Activated gamma-delta T cell treated with Interleukin-2 at 50 U/mL for 16 hours (primary cell): ENCODE results near the gene ZFP92.

Experiments used
- DNase-seq: peaks from one replicate; pipeline ENCODE4 v3.0.0-alpha.2; 2020

The ZFP92 gene

GRCh38 chrX:153441296-153441695 is 30.0 kb downstream of the ZFP92 start:
- DNase-seq: no peak

DNA sequence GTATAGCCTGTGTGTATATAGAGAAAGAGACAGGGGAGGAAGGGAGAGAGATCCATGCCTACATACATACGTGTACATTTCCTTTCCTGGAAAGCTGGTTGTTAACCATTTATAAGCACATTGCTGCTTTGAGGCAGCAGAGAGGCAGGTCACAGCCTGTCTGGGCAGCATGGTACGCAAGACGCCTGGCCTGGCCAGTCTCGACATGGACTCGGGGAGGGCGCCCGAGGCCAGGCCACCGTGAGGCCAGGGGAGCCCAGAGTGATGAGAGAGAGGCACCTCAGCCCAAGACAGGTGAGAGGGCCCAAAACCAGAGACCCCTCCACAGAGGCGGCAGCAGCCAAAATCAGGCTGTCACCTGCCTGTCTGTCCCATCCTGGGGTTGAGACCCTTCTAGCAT is 30.7 kb downstream of the ZFP92 start:
- DNase-seq: no peak

- DNase-seq: no peak
These were observed 31.2 kb downstream of the ZFP92 start for GRCh38 chrX:153442463-153442862.

DNA sequence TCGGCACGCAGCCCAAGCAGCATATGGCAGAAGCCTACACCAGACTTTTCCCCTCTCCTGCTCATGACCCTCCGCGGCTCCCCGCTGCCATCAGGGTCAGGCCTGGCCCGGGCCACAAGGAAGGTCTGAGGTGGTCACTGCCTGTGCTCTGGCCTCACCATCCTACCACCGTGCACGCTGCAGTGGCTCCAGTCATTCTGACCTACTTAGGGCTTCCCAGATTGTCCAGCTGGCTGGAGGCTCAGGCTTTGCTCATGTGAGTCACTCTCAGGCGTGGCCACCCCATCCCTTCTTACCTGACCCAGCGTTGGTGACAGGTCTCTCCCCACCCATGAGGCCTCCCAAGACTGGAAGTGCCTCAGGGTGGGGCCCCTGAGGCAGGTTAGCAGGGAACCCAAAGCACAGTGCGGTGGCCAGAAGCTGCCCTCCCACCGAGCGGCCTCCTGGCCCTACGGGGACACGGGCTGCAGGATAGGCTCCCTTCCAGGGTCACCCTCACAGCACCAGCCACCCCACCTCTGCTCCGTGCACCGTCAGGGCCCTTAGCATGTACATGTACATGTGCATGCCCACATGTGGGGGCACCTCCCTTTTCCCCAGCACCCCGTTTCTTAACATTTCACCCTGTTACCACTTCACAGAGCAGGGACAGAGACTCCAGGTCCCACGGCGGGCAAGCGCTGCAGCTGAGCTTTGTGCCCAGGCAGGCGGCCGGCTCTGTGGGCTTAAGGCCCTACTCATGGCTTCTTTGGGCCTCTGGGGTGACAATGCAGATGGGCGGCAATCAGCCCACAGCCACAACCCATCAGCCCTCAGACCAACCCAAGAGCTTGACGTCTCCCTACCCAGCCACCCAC is 32.4 kb downstream of the ZFP92 start:
- no peak for DNase-seq

GRCh38 chrX:153444333-153445011 is 33.2 kb downstream of the ZFP92 start:
- no peak for DNase-seq

GRCh38 chrX:153445106-153445855 is 34.0 kb downstream of the ZFP92 start:
- peak; percentile 3 for DNase-seq

DNA sequence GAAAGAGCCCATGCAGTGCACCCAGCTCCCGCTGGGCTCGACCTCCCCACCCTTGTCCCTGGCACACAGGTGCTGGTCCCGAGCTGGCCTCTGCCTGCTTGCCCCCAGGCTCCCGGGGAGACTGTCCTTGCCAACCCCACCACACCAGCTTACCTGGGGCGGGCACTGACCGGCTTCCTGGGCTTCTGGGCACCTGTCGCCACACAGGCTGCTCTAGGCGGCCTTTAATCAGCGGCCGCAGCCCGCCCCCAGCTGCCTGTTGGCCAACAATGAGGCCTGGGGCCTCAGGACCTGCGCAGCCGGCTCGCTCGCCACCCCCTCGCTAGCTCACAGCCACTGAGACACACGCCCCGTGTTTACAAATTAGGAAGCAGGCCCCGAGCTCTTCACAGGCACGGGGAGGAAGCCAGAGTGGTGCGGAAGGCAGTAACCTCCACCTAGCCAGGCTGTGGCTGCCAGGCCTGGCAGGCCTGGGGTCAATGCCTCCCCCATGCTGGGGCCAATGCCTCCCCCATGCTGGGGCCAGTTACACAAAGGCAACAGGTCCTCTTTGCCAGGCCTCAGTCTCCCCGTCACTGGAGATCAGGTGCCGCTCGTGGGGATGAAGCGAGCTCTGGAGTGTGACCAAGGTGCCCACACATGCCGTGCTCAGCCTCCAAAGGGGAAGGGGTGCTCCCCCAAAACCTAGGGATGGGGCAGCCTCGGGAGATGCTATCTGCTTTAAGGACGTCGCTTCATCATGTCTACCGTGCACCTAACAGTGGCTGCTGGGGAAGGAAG is 34.8 kb downstream of the ZFP92 start, which contains the start of gene TREX2:
Gene TREX2 (minus strand): TSS at position 201 of the 780 bp plus-strand sequence. CDS start 626 bp downstream, outside the sequence.
- DNase-seq: no peak

DNA sequence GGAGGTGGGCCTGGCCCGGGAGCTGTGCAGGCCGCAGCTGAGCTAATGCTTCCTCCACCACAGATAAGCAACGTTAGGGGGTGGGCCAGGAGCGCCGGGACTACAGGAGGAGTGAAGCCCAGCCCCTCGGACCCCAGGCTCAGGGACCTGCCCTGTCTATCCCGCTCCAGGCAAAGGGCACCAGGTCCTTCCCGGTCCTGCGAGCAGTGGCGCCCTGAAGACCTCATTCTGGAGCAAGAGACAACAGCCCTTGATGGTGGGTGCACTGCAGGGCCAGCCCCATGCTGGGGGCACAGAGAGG is 35.3 kb downstream of the ZFP92 start:
- no peak for DNase-seq

GRCh38 chrX:153446950-153447580 is 35.8 kb downstream of the ZFP92 start:
- no peak for DNase-seq

DNA sequence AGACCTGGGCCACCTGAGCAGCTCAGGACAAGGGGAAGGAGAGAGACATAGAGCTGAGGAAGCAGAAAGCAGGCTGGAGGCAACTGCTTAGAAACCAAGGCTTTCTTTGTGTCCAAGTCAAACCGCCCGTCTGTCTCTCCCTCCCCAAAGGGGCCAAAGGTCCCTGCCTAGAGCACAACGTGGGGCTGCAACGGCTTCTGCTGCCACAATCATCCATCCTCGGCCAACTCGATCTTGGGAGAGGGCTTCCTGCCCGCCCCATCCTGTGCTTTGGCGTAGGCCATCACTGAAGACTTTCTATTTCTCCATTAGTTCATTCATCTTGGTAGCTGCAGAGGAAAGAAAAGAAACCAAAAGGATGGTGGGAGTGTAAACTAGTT is 36.3 kb downstream of the ZFP92 start:
- DNase-seq: no peak

DNA sequence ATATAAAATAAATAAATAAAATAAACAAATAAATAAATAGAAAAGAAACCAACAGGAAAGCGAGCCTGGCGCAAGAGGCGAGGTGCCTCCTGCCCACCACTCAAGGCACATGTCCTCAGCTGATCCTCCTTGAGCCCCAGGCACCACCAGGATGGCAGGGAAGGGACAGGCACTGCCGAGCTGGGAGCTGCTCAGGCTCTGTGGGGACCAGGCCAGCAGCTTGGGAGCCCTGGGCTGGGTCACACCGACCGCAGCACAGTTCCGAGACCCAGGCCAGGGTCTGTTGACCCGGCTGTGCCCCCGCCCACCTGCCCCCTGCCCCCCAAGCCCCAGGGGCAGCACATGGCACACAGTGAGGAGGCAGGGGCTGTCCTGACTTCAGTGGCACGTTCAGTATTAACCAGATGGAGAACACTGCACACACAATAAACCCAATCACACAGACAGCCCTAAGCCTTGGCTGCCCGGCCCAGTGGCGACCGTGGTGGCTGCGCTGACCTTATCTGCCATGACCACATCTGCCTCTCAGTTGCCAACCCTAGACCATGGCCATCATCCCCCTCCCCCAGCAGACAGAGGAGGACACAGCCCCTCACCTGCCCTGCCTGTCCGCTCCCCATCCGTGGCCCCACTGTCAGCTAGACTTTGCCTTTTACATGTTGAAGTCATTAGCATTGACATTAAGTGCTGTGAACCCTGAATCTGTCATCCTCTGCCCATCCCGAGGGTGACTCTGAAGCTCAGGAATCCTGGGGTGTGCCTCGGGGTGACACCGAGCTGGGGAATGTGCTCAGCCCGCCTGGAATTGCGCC is 37.5 kb downstream of the ZFP92 start:
- no peak for DNase-seq

DNA sequence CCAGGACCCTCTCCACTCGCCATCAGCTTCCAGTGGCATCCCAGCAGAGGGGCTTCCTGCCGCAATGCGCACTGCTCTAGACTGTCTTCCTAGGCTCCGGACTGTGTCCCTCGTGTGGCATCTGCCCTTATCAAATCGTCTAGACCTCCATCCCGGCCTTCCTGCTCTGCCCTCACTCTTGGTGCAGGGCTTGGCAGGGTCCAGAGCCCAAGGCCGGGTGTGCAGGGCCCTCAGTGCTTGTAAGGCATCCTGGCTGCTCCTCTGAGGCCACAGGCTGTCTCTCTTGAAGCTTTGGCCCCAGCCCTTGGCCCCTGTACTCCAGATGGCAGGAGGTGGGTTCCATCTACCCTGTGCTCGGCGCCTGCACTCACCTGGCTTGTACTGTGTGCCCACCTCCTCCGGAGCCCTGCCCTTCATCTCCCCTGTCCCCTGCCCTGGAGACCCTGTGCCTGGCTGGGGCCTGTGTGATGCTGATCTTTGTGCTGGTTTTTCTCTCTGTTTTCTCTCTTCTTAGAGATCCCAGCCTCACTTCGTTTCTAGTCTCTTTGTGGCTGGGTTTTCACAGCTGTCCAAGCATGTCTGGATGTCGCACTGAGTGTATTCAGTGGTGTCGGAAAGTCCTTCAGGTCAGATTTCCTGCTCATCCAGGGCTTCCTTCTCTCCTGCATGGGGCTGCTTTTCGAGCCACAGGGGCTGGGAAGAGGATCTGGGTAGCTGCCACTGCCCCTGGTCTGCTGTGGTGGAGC is 38.3 kb downstream of the ZFP92 start:
- DNase-seq: no peak

DNA sequence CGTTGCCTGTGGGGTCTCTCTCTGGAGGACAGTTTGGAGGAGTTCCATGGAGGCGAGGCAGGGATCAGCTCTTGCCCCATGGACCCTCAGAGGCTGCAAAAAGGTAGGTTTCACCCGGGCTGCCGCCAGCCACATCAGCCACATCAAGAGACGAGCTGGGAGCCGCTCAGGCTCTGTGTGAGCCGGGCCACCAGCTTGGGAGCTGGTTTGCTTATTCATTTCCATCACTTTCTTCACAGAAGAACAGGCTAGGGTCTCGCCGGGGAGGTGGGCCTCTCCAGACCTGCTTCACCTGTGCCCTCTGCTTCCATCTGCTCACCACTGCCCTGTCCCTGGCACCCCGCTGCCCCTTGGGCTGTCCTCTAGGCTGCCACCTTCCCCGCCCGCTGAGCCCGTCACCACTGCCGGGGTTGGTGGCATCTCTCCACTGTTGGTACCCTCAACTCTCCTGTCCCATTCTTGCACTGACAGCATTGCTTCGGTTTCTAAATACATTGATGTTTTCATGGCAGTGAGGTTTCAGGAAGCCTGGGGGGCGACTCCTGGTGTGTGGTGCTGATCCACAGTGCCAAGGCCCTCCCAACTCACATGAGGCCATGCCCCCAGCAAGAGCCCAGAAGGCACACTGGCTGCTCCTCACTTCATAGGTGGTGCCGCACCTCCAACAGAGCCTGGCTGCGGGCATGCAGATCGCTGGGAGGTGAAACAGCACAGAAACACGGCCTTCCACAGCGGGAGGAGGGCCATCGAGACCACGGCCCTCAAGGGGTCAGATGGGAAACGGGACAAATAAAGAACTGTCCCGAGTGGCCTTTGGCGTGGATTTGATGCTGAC is 39.1 kb downstream of the ZFP92 start:
- no peak for DNase-seq

- DNase-seq: no peak
These were observed 39.6 kb downstream of the ZFP92 start for GRCh38 chrX:153450949-153451277.

DNA sequence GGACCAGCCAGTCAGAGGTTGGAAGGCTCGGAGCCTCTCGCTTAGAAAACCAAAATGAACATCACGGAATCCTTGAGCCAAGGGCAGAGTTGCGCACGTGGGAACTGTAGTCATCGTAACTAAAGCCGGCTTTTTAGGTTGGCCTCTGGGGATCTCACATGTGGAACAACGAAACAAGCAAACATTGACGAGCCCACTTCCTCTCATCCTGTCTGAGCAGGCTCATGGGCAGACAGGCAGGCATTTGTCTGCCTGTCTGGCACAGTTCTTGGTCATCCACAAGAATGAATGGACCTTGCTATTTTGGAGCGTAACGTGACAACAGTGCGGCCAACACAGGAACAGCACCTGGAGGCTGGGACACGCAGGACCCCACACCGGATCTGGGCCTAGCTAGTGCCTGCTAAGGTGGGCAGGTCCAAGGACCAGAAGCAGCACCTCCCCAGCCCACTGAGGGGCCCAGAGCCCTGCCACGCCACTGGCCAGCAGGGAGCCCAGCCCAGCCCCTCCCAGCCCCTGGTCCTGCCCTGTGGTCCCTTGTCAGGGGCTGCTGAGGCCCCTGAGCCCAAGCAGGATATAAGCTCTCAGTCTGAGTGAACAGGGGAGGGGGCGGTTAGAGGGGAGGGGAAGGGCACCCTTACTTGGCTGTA is 43.8 kb downstream of the ZFP92 start:
- no peak for DNase-seq

DNA sequence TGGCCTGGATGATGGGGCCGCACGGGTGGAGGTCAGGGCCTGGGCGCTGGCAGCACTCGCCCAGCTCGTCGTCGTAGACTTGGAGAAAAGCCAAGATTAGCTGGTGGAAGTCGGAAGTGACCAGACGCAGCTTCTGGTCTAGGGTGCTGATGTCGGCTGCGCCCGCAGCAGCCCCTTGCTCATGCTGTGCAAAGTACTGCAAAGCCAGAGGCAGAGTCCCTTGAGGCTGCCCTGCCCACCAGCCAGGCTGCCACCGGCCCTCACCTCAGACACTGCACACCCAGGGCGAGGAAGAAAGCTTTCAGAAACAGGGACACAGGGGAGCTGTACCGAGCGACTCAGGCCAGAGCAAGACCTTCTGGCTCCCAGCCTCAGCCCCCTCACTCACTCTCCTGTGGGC is 44.3 kb downstream of the ZFP92 start:
- no peak for DNase-seq

GRCh38 chrX:153456161-153456560 is 44.9 kb downstream of the ZFP92 start:
- no peak for DNase-seq

GRCh38 chrX:153456704-153457103 is 45.4 kb downstream of the ZFP92 start:
- no peak for DNase-seq

DNA sequence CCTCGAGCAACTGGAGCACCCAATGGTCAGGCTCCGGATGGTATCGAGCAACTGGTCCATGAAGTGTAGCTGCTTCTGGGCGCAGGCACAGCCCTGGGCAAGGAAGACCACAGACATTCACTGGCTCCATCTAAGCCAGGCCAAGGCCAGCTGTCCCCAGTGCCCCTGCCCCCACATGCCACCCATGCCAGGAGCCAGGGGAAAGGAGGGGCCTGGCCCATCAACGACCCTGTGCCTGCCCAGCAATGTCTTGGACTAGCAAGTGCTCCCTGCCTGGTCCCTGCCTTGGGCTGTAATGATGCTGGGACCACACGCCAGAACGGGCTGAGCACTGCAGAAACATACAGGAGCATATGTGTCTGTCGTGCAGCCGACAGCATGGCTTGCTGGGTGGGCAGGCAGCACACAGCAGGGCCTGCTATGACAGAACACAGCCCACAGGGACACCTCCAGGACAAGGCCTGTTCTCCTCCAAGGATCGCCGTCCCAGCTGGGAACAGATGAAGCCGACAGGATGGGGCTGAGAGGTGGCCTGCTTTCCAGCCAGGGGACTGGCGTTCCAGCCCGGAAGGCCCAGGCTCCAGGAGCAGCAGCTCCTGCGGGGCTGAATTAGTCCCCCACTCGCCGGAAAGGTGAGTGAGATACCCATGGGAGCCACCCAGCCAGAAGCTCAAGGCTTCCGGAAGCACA is 46.0 kb downstream of the ZFP92 start:
- no peak for DNase-seq
